GM18502 (cell line): ENCODE measurements around the gene KCNN3.

ENCODE experiments used
- ATAC-seq: cut with Tn5 transposase; IDR thresholded peaks from one replicate; pipeline ENCODE4 v1.9.1; 2021; ENCODE audit warnings: mild to moderate bottlenecking; ENCODE audit not compliant: unreplicated experiment, poor library complexity

Gene KCNN3

DNA sequence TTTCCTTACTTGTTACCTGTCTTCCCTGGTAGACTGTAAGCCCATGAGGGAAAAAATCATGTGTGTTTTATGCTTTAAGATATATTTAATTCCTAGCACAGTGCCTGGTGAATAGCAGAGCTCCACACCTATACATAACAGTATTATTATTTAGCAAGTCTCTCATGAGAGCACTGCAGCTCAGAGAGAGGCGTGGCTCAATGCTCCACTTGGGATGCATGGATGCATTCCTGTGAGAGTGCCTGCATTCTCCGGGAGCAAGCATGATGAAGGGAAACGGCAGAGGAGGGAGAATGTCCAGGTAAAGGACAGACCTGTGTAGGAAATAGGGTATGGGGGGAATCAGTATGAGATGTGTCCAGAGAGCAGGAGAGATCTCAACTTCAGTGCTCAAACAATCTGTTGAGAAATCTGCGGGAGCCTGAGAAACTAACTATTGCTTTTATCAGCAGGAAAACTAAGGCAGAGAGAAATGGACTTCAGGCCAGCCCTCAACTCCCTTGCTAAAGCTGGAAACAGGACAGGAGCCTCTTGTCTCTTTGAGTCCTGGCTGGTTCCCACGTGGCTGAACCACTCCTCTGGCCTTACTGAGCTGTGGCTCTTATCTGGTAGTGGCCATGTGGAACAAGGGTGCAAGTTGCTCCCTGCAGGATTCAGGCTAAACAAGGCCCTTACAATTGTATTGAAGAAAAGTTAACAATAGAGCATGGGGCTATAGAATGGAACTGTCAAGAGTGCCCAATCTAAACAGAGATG, 113.1 kb downstream of the KCNN3 start:
- ATAC-seq = no peak

DNA sequence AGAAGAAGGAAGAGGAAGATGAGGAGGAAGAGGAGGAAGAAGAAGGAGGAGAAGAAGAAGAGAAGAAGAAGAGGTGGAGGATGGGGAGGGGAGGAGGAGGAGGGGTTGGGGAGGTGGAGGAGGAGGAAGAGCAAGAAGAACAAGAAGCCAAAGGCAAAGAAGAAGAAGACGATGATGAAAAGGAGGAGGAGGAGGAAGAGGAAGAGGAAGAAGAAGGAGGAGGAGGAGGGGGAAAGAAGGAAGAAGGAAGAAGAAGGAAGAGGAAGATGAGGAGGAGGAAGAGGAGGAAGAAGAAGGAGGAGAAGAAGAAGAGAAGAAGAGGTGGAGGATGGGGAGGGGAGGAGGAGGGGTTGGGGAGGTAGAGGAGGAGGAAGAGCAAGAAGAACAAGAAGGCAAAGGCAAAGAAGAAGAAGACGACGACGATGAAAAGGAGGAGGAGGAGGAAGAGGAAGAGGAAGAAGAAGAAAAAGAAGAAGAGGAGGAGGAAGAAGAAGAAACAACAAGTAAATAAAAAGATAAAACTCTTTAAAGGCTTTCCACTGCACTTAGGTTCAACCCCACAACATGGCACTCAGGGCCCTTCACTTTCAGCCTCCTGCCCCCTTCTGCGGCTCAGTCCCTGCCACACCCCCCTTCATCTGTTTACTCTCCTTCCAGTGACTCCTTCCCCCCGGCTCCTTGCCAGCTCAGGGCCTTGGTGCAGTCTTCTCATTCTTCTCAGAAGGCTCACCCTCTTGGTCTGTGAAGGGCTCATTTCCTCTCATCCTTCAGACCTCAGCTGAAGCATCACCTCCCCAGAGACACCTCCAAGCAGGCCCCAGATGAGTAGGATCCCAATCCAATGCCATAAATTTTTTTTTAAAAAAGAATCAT, 114.0 kb downstream of the KCNN3 start:
- no peak for ATAC-seq

DNA sequence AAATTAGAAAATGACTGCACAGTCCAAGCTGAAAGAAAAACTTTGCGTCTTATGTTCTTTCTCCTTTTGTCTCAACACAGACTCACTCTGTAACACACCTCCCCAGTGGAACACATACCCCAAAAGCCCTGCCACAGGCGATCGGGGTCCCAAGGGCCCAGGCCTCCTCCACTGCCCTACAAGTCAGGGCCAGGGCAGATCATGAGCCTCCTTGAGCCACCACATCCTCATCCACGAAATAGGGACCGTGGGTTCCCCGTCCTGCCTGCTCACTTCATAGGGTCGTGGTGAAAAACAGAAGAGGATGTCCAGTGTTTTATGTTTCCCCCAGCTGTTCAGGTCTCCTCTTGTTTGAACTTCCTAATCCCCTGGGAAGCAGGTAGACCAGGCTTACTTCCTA, 116.7 kb downstream of the KCNN3 start:
- ATAC-seq = no peak

DNA sequence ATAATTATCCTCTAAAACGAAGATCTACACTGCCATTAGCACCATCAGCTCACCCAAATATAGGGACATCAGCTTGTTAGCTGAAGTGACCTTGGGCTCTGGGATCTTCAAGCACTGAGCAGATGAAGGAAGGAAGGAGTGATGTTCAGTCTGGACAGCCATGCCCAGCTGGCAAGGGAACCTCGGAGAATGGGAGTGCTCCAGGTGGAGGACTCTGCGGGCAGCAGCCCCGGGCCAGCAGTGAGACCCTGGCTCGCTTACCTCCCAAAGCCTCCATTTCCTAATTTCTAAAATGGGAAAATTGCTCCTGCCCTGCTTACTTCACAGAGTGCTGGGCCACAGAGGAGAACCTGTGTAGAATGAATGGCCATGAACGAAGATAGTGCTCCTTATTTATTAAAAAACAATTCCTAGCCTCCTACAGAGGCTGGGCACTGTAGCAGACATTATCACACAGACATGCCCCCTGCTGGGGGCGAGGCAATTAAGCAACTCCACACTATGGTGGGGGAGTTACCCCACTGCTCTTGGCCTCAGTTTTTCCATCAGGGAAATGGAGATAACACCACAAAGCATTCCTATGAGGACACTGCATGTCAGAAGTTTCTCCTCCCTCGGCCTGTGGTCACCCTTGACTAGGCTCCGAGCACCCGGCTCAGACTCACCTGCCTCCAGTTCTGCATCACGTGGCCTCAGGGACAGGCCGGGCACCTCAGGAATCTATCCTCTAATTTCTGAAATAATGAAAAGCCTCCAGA, 117.6 kb downstream of the KCNN3 start:
- no peak for ATAC-seq

DNA sequence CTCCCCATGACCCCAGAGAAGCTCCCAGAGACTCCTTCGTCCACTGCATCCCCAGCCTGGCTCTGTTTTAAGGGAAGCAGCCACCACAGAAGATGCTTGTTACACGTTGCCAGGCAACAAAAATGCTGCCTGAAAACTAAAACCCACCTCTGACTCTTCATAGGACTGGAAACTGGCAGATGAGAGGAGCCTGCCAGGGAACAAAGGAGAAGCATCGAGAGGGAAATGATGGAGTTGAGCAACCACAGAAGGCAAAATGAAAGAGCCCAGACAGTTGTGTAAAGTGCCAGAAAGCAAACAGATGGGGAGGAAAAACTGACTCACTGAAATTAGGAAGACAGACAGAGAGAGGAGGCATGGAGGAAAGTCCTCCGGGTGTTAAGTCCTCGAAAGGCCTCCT, 118.4 kb downstream of the KCNN3 start:
- no peak for ATAC-seq

DNA sequence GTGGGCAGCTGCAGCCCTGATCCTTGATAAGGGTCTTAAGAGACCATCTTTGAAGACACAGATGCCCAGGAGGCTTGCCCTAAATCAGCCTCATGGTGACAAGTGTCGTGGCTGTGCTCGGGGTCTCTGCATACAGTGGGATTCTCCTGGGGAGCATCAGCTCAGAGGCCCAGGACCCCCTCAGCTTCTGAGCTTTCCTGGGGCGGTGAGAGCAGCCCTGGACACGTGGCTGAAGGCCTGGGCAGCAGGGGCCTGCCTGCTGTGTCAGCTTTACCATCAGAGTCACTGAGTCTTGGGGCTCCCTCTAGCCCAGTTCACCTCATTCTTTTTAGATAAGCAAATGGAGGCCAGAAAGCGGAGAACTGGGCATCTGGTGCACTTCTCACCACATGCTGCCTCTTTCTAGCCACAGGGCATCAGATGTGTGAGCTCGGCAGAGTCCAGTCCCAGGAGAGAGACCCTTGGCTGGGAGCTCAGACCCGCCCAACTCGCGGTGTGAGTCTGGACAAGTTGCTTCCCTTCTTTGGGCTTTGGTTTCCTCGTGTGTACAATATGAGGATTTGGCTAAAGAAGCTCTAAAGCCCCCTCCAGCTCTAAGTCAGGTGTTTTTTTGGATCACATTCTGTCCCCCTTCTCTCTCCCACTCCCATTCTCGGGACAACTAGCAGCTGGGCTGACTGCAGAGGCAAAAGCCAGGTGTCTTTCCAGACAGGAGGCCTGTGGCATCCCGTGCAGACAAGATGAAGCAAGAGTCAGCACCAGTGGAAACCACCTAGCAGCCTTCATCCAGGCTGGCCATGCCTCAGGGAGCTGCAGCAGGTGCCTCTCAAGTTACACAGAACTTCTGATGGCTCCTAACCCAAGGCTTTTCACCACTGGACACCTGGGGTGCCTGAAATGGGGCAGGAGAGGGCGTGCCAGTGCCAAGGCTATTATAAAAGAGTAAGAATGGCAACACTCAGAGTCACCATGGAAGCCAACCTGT, 119.1 kb downstream of the KCNN3 start:
- no peak for ATAC-seq

DNA sequence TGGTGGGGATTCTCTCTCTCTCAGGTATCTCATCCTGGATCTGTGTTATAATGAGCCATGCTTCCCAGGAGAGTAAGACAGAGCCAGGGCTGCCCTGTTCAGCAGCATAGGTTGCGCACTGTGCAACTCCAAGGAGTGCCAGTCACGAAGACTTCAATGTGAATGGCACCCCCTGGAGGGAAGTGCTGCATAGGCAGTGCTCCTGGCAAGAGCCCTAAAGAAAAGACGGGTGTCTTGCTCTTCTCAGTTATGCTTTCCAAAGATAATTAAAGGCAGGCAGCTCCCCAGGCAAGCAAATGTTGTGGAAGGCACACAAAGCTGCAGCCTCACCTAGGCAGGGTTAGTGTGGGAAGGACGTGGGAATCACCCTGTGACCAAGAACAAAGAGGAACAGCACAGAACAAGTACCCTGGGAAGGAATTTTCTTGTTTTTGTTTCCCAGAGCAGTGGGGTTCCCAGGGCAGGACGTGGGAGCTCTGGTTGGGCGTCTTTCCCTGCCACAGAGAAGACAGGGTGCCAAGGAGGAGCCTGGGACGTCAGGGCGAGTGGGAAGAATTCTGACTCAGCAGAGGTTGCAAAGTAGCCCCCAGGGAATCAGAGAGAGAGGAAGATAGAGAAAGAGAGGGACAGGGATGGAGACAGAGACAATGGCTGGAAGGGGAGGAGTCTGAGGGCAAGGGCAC, 120.9 kb downstream of the KCNN3 start:
- ATAC-seq = no peak

DNA sequence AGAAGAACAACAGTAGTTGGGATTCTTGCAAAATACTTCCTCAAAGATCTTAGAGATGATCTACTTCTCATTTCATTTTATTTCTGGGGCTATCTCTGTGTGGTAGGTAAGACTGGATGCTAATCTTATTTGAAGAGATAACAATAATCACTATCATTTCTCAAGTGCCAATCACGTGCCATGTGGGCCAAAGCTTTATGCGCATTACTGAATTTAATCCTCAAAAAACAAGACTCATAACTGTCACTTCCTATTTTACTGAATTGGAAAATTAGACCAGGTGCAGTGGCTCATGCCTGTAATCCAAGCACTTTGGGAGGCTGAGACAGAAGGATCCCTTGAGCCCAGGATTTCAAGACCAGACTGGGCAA, 121.7 kb downstream of the KCNN3 start:
- ATAC-seq = peak; percentile 16

DNA sequence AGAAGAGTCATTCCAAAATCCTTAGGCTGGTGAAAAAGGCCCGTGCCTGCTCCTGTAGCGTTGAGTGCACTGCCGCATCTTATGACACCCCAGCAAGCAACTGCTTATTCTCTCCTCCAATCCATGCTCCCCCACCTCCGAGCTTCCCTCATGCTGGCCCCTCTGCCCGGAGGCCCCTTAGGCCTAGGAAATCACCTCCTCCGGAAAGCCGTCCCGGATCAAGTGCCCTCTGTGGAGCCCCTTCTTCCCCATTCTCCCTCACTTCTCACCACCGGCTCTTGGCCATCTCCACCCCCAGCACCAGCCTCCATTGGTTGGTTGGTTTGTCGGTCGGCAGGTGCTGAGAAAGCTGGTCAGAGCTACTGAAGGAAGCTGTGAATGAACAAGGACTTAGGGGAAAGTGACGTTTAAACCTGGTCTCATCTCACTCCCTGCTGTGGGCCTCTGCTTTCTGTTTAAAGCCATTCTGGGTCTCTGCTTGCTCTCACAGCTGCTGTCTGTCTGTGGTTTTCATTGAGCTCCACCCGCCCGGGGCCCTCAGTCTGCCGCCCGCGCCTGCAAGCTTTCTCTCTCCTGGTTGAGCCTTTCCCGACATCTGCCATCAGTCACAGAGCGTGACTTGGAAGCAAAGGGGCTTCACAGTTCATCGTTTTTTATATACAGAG, 122.2 kb downstream of the KCNN3 start:
- peak; percentile 83 for ATAC-seq

DNA sequence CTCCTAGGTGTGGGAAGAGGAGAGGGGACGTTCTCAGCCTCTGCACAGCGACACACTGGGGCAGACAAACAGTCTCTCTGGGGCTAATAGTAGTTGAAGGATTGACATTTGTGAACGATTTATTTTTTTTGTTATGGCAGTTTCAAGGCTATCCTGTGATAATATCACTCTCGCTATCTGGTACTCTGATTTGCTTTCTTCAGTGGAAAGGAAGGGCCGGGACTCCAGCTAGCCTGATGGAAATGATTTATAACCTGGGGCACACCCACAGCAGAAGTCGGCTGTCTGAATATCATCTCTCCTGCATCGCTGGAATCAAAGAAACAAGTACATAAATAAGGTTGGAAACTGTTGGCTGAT, 122.7 kb downstream of the KCNN3 start:
- ATAC-seq = no peak

DNA sequence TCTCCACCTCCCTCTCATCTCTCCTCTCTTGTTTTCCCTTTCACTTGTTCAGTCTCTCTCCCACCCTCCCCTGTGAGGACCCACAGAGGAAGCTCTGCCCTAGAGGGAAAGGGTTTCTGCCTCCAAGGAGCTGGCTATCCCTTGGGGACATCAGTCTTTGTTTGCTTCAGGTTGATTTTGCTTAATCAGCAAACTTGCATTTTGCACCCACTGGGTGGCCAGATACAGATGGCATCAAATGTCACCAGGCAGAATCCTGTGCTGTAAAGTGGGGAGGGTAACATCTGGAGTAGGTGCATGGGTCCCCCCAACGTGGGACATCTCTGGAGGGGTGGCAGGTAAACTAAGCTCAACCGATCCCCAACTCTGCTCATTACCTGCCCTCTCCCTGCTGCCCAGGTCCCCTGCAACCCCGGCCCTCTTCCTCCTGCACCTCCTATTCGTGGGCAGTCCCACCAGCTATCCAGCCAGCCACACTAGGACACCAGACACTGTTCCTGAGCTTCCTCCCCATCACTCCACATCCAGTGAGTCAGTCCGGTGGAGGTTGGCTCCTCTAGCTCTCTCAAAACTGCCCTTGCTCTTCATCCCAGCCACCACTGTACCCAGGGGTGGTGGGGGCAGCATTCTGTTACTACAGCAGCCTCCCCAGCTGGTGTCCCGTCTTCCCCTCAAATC, 123.3 kb downstream of the KCNN3 start:
- no peak for ATAC-seq

DNA sequence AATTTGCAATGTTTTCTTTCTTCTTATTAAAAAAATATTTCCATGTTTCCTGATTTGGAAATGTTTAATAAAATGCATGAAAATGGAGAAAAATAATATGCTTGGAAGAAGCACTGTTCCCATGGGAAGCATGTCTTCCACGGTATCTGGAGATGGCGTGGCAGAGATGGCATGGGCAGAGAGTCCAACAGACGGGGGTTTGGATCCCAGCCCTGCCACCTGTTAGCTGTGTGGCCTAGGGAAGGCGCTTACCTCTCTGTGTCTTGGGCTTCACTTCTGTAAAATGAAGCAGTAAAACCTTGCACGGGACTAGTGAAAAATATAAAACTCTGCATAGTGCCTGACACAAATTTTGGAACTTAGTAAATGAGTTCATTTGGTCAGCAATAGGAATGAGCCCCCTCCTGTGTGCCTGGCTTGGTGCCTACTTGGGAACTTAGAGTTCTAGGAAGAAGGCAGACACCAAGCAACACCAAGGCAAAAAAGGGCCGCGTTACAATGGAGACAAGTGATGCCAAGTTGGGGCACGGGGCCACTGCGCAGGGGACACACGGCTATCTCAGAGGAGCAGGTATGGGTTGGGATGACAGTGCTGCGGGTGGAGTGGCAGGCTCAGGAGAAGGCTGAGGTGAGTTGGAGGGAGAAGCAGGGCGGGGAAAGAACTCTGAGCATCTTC, 124.2 kb downstream of the KCNN3 start:
- no peak for ATAC-seq

DNA sequence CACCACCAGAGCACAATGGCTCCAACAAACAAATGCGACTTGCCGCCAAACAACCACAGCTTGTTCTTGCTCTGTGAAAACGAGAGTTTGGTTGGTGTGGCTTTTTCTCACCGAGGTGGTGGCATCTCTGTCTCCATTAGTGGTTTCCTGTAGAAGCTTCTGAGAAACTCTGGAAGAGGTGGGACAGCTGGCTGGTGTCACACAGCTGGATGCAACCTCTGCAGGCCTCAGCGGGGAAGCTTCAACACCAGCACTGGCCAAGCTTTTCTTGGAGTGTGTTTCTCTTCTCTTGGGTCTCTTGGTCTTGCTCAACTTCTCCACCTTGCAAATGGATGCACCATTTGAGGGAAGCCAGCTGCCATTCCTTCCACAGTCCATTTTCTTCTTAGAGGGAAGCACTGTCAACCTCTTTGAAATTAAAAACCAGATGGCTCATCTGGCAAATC, 124.8 kb downstream of the KCNN3 start:
- ATAC-seq = no peak

DNA sequence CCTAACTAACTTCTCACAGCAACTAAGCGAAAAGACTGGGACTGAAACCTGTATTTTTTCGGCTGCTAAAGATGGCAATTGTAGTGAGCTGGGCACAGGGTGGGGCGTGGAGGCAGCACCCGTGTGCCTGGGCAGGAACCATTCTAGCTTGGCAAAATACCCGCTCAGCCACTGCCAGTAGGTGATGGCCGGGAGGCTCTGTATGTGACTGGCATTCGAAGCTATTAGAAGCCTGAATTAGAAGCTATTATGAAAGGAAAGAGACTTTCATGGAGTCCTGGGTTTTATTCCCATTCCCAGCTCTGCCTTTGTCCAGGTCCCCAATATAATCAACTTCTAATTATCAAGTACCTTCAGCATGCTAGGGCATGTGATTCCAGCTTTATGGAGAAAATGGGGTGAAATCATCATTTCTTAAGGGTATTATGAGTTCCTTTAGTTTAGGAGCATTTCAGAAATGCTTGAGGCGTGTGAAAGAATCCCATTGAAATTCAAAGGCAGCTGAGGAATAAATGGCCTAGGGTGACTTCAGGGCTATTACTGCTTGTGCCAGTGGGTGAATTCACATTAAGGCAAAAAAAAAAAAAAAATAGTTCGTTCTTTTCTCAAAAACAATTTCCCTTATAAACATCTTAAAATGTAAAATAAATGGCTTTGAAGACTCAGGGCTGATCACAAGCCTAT, 125.6 kb downstream of the KCNN3 start:
- no peak for ATAC-seq

DNA sequence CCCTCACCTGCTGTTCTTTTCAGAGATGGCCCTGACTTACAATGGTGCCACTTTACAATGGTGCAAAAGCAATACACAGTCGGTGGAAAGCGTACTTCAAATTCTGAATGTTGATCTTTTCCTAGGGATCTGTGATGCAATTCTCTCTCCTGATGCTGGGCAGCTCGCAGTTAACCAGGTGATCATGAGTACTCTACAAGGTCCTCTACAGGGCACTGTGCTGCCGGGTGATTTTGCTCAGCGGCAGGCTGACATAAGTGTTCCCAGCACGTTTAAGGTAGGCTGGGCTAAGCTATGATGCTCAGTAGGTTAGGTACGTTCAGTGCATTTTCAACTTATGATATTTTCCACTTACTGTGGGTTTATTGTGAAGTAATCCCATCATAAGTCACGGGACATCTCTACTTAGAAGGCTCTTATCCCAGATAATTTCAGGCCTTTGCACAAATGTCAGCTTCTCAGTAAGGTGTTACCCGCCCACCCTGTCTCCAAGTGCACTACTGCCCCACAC, 126.5 kb downstream of the KCNN3 start:
- ATAC-seq = no peak

DNA sequence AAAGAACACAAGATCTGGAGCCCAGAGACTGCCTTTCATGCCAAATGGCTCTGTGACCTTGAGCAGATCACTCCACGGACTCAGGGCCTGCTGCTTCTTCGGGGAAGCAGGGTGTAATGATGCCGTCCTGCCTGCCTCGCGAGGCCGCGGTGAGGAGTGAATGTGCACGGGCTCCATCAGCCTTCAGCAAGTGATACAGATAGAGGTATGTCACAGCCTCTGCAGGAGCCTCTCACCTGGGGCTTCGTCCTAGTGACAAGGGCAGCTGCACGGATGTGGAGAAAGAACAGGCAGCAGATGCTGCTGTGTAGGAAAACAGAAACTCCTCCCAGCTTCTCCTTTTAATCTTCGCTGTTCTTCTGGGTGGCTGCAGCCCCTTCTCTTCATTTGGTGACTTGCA, 127.5 kb downstream of the KCNN3 start:
- no peak for ATAC-seq
